IPS-NIHi7 (cell line): ENCODE results near the gene RAC3.
A peak's percentile ranks its signal among the peaks of the same experiment; 100 is the strongest.

ENCODE experiments used
- DNase-seq: peaks from one replicate; pipeline ENCODE4 v3.0.0; 2012; ENCODE audit warnings: mixed read lengths; ENCODE audit errors: extremely low spot score

RAC3 gene

GRCh38 chr17:82012640-82013295 is 18.7 kb upstream of the RAC3 start:
- no peak for DNase-seq

GRCh38 chr17:82013341-82013740 is 18.1 kb upstream of the RAC3 start:
- DNase-seq, result no peak

- no peak for DNase-seq
These were observed 17.6 kb upstream of the RAC3 start for GRCh38 chr17:82013772-82014321.

- no peak for DNase-seq
These were observed 17.0 kb upstream of the RAC3 start for GRCh38 chr17:82014432-82014831.

GRCh38 chr17:82014971-82015310 is 16.5 kb upstream of the RAC3 start:
- no peak for DNase-seq

- no peak for DNase-seq
These were observed 16.0 kb upstream of the RAC3 start for GRCh38 chr17:82015311-82015971.

- DNase-seq, result no peak
These were observed 15.2 kb upstream of the RAC3 start for GRCh38 chr17:82016061-82016874.

GRCh38 chr17:82016875-82017459 is 14.5 kb upstream of the RAC3 start:
- DNase-seq, result no peak

GRCh38 chr17:82017612-82018151 is 13.8 kb upstream of the RAC3 start:
- no peak for DNase-seq

GRCh38 chr17:82018152-82018988 is 13.1 kb upstream of the RAC3 start:
- no peak for DNase-seq

- no peak for DNase-seq
These were observed 12.3 kb upstream of the RAC3 start for GRCh38 chr17:82018989-82019689.

GRCh38 chr17:82019690-82020571 is 11.5 kb upstream of the RAC3 start:
- peak; percentile 87 for DNase-seq

GRCh38 chr17:82020572-82021106 is 10.8 kb upstream of the RAC3 start:
- no peak for DNase-seq

GRCh38 chr17:82021107-82021899 is 10.2 kb upstream of the RAC3 start:
- DNase-seq, result no peak

- DNase-seq, result no peak
These were observed 9.6 kb upstream of the RAC3 start for GRCh38 chr17:82021900-82022309.

- DNase-seq, result no peak
These were observed 9.0 kb upstream of the RAC3 start, which contains the start of gene CENPX for GRCh38 chr17:82022310-82022980. TSS of gene CENPX (minus strand) at chr17:82022878. CDS start at chr17:82022861, 17 bp downstream.

GRCh38 chr17:82022981-82023446 is 8.5 kb upstream of the RAC3 start, which contains the start of gene LRRC45:
TSS of gene LRRC45 (plus strand) at chr17:82023305. CDS start at chr17:82023644, 339 bp downstream.
- peak; percentile 99 for DNase-seq
